Immature natural killer cell (primary cell): ENCODE data around the gene PKMYT1. TPM values are rescaled to one million over a fixed set of nuclear protein-coding genes. Genes with fewer than 3 reads are reported as not detected.
A peak's percentile ranks its signal among the peaks of the same experiment; 100 is the strongest.

ENCODE experiments used
- DNase-seq, 3 donors: peaks; one replicate each; pipeline ENCODE4 v3.0.0; 2022; ENCODE audit warnings: mixed read lengths in 1 of 3
- H3K27ac Mint-ChIP-seq, 6 donors: one replicate each; pipeline ENCODE4 v1.8.0; 2020; ENCODE audit warnings: mixed read lengths in 6 of 6, mild to moderate bottlenecking in 5 of 6, inconsistent platforms in 4 of 6, moderate library complexity in 3 of 6
- H3K27me3 Mint-ChIP-seq, 3 donors: one replicate each; pipeline ENCODE4 v1.8.0; 2020 to 2021; ENCODE audit warnings: low read depth in 3 of 3, mild to moderate bottlenecking in 3 of 3, mixed read lengths in 3 of 3, moderate library complexity in 3 of 3, inconsistent platforms in 1 of 3
- H3K36me3 Mint-ChIP-seq, 3 donors: one replicate each; pipeline ENCODE4 v1.8.0; 2020; ENCODE audit warnings: mixed read lengths in 3 of 3, inconsistent platforms in 2 of 3, mild to moderate bottlenecking in 2 of 3
- H3K4me1 Mint-ChIP-seq, 2 donors: one replicate each; pipeline ENCODE4 v1.8.0; 2020; ENCODE audit warnings: inconsistent platforms in 2 of 2, mild to moderate bottlenecking in 2 of 2, mixed read lengths in 2 of 2, moderate library complexity in 1 of 2
- H3K4me3 Mint-ChIP-seq, 5 donors: one replicate each; pipeline ENCODE4 v1.8.0; 2020; ENCODE audit warnings: mild to moderate bottlenecking in 5 of 5, mixed read lengths in 5 of 5, inconsistent platforms in 3 of 5, moderate library complexity in 3 of 5
- H3K9me3 Mint-ChIP-seq, 6 donors: one replicate each; pipeline ENCODE4 v1.8.0; 2020; ENCODE audit warnings: mild to moderate bottlenecking in 6 of 6, mixed read lengths in 6 of 6, inconsistent platforms in 4 of 6, moderate library complexity in 3 of 6
- polyA plus RNA-seq, 3 donors: library from polyadenylated mRNA; unstranded; fragments of 300-500 nt; fragmentation: Illumina TruSeq; gene quantifications; one replicate each; pipeline ENCODE4 v1.2.3, GENCODE V29; 2021

The PKMYT1 gene
- polyA plus RNA-seq, 3 donors from 2014 or later = 3.2 to 4.3 TPM; not detected in 1

DNA sequence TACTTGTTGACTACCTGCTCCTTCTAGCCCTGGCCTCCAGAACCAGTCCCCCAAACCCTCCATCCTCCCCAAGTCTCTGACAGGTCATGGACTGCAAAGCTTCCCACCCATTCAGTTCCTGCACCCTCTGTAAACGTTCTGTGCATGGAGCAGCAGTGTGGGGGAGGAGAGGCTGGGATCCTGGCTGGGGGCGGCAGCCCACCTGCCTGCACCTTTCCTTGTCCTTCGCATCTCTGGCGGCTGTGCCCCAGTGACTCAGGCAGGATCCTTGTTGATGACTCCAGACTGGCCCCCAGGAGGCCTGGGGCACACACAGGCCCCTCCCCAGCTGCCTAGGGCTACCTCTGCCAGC, 1.6 kb upstream of the PKMYT1 start:
- no peaks in the 10 kb centered on the region for H3K36me3 Mint-ChIP-seq
- peaks cover 2 to 6% (median 3%) of the 10 kb centered on the region in 3 donors for H3K27me3 Mint-ChIP-seq
- peak overlapping the region in 5 of 6 donors; percentile 29 to 85 (median 73) for H3K27ac Mint-ChIP-seq
- H3K4me3 Mint-ChIP-seq = peak overlapping the region; percentile 78 to 89 (median 83)
- H3K9me3 Mint-ChIP-seq = no peaks in the 10 kb centered on the region
- no peak for DNase-seq
- peaks cover 15 to 18% of the 10 kb centered on the region in 2 donors for H3K4me1 Mint-ChIP-seq

DNA sequence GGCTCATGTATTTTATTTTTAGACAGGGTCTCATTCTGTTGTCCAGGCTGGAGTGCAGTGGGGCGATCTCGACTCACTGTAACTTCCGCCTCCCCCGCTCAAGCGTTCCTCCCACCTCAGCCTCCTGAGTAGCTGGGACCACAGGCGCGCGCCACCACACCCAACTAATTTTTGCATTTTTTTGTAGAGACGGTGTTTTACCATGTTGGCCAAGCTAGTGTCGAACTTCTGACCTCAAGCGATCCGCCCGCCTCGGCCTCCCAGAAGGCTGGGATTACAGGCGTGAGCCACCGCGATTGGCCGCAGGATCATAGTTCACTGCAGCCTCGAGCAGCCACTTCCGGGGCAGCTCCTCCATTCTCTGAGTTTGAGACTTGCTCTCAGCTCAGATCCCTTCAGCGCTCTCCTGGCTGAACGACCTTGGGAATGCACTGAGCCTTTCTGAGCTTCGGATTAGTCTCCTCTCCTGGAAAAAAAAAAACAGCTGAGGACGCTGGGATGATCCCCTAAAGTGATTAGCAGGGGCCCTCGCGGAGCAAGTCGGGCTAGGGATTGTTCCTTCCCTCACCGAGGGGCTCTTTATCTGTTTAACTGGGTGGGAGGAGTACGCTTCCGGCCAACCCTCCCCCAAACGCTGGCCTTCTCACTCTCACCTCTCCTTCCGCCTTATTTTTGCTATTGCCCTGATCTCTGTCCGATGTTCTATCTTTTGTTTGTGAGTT, 1.1 kb upstream of the PKMYT1 start:
- Mint-ChIP-seq H3K27me3 (peaks cover 2 to 6% (median 3%) of the 10 kb centered on the region in 3 donors), H3K36me3 (no peaks in the 10 kb centered on the region), H3K4me1 (peaks cover 15 to 18% of the 10 kb centered on the region in 2 donors), H3K27ac (peak overlapping the region; percentile 56 to 85 (median 77)), H3K4me3 (peak overlapping the region; percentile 78 to 89 (median 83)), H3K9me3 (no peaks in the 10 kb centered on the region)
- no peak for DNase-seq

DNA sequence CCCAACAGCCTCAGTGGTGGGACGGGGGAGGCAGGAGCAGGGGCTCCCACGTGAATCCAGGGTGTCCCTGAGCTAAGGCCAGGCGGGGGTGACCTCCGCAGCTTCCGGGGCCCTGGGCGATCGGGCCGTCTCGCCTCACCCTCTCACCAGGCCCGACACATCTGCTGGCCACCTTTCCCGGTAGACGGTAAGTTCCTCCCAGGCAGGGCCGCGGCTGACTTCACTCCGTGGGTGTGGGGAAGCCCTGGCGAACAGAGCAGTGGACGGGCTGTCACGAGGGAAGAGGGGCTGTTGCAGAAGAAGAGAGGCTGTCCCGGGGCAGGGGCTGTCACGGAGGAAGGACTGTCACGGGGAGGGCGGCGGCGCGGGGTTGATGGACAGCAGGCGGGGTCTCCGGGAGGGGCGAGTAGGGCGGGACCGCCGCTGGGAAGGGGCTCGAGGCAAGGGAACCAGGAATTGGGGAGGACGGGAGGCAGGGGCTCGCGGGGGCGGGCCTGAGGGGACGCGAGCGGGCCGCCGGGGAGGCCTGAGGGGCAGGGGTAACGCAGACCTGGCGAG, 498 bp downstream of the PKMYT1 start:
- Mint-ChIP-seq H3K4me1 (peaks cover 15 to 18% of the 10 kb centered on the region in 2 donors), H3K4me3 (peak overlapping the region in 4 of 5 donors; percentile 38 to 58 (median 53)), H3K27ac (no peak overlapping the region), H3K27me3 (peaks cover 2 to 6% (median 3%) of the 10 kb centered on the region in 3 donors), H3K36me3 (no peaks in the 10 kb centered on the region), H3K9me3 (no peaks in the 10 kb centered on the region)
- DNase-seq = no peak

DNA sequence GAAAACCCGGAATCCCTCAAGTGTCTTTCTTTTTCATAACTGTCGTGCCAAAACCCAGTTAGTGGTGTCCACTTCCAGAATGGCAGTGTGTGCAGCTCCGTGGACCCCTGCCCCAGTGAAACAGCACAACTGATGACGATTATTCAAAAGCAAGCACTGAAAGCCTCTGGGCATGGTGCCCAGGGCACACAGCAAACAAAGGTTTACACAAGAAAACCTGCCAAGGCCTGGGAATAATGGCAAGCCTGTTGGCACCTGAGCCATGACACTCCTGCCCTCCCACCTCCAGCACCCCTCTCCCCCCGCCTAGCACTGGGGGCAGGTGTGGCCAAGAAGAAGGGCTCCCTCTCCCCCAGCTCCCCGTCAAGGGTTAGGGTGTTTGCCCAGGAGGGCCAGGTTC, 2.8 kb downstream of the PKMYT1 start:
- no peak for DNase-seq
- Mint-ChIP-seq H3K9me3 (no peaks in the 10 kb centered on the region), H3K4me3 (no peak overlapping the region), H3K4me1 (peaks cover 14% of the 10 kb centered on the region in 2 donors), H3K27me3 (peaks cover 1 to 6% (median 2%) of the 10 kb centered on the region in 3 donors), H3K36me3 (no peaks in the 10 kb centered on the region), H3K27ac (no peak overlapping the region)

DNA sequence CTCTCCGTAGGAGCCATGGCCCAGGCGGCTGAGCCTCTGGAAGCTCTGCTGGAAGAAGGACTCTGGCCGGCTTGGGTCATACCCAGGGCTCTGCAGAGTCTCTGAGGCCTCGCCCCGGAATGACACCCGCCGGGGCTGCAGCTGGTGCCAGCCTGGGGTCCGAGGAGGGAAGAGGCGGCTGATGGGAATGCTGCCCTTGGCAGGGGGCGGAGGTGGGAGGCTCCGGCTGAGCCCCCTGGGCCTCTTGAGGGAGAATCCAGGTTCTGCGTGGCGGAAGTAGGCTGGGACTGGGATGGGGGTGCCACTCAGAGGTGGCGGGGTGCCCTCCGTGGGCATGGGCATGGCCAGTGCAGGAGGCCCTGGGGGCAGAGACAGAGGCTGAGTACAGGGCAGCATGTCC, 3.6 kb downstream of the PKMYT1 start:
- Mint-ChIP-seq H3K9me3 (no peaks in the 10 kb centered on the region), H3K4me3 (no peak overlapping the region), H3K27ac (no peak overlapping the region), H3K4me1 (peaks cover 6 to 12% of the 10 kb centered on the region in 2 donors), H3K27me3 (peaks cover 1 to 4% (median 1%) of the 10 kb centered on the region in 3 donors), H3K36me3 (no peaks in the 10 kb centered on the region)
- DNase-seq = no peak

DNA sequence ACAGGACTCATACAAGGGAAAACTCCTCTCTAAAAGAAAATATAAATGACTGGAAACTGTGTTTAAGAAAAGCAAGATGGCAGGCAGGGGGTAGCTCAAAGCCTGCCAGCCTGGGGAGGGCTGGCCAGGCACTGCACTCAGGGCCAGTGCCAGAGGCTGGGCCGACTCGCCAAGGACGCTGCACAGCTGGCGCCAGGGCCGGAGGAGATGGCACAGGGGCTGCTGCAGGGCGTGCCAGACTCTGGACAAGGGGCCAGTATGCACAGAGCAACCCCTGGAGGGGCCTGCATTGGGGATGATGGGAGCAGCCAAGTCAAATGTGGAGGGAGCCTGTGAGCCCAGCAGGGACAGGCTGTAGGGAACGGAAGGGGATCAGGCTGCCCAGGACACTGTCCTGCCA, 4.0 kb downstream of the PKMYT1 start:
- no peak overlapping the region for H3K4me3 Mint-ChIP-seq
- peaks cover 0 to 3% (median 1%) of the 10 kb centered on the region in 3 donors for H3K27me3 Mint-ChIP-seq
- peaks cover 1 to 8% of the 10 kb centered on the region in 2 donors for H3K4me1 Mint-ChIP-seq
- no peak overlapping the region for H3K27ac Mint-ChIP-seq
- H3K36me3 Mint-ChIP-seq = no peaks in the 10 kb centered on the region
- H3K9me3 Mint-ChIP-seq = no peaks in the 10 kb centered on the region
- no peak for DNase-seq

DNA sequence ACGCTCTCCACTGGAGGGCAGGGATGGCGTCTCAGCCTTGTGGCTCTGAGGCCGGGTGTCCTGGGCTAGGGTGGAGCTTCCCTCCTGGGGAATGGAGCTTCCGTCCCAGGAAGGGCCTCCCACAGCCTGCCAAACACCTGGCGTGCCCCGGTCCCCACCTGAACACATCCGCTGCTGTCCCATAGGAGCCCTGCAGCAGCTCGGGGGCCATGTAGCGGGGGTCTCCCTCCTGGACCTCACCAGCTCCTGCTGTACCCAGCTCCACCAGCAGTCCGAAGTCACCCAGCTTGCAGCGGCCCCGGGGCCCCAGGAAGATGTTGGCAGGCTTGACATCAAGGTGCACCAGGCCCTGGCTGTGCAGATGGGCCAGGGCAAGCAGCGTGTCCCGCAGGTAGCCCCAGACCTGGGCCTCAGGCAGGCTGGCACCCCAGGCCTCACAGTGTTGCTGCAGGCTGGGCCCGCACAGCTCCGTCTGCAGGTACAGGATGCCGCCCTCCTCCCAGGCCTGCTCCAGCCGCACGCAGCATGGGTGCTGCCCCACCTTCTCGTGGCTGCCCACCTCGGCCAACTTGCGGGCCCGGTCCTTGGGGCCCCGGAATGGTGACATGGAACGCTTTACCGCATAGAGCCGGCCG, 5.0 kb downstream of the PKMYT1 start:
- DNase-seq = no peak
- H3K4me3 Mint-ChIP-seq = no peak overlapping the region
- no peak overlapping the region for H3K27ac Mint-ChIP-seq
- H3K27me3 Mint-ChIP-seq = peaks cover 0 to 1% (median 0%) of the 10 kb centered on the region in 3 donors
- peaks cover 0 to 10% of the 10 kb centered on the region in 2 donors for H3K4me1 Mint-ChIP-seq
- H3K36me3 Mint-ChIP-seq = no peaks in the 10 kb centered on the region
- H3K9me3 Mint-ChIP-seq = no peaks in the 10 kb centered on the region

DNA sequence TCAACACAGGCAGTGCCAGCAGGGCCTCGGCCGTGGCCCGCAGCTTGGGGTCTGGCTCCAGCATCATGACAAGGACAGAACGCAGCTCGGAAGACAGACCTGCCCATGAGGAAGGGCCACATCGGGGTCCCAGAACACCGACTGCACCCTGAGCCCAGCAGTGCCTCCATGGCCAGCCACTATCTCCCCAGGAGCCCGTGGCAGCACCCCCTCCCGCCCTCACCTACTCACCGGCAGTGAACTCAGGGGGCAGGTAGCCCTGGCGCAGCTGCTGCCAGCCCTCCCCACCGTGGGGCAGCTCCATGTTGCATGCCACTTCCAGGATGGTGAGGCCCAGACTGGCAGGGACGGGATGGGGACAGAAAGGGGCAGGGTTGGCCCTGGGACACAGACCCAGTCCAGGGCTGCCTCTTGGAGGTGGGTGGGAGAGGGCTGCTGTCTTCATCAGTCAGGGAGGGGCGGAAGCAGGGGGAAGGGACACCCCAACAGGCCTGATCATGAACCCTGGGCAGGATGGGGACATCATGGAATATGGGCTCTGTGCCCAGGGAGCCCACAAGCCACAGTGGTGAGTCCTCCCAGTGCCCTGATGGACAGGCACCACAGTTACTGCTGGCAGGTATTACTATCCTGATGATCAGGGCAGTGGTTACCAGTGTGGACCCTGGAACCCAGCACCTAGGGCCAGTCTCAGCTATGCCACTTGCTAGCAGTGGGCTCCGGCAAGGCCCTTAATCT, 5.8 kb downstream of the PKMYT1 start:
- Mint-ChIP-seq H3K4me1 (peaks cover 0 to 10% of the 10 kb centered on the region in 2 donors), H3K27me3 (peaks cover 0 to 1% (median 0%) of the 10 kb centered on the region in 3 donors), H3K36me3 (no peaks in the 10 kb centered on the region)

DNA sequence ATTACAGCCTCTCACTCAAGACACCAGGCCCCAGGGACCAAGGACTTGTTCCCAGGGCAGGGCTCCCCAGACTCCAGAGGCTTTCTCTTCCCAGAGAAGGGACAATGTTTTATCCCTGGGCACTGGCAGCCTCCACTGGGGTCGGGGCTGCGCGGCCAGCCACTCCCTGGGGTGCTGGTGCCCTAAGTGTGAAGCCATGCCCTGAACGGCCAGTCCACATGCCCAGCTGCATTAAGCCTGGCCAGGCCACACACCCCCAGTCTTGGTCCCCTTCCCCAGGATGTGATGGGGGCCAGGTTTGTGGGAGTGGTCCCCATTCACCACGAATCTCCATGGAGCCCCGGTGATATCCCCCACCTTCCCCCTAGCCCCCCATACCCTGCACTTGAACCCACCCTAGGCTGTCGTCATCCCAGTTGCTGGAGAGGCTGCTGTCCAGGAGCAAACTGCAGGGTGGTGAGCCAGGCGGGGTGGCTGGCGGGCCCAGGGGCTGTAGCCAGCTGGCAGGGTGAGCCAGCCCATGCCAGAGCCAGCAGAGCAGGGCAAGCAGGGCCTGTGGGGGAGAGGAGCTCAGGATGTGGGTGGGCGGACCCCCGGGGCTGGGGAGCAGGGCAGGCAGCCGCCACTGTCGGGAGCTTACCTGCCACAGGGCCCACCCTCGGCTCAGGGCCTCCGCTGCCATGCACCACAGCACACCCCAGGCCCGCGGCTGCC, 6.5 kb downstream of the PKMYT1 start:
- Mint-ChIP-seq H3K36me3 (no peaks in the 10 kb centered on the region), H3K27ac (no peak overlapping the region), H3K4me1 (peaks cover under 1 to 12% of the 10 kb centered on the region in 2 donors), H3K27me3 (peaks cover 0 to 1% (median 0%) of the 10 kb centered on the region in 3 donors), H3K9me3 (no peaks in the 10 kb centered on the region), H3K4me3 (no peak overlapping the region)
- DNase-seq = no peak

More for the DNA sequence above, 5.8 kb downstream of the PKMYT1 start:
- no peaks in the 10 kb centered on the region for H3K9me3 Mint-ChIP-seq
- DNase-seq = no peak
- no peak overlapping the region for H3K4me3 Mint-ChIP-seq
- H3K27ac Mint-ChIP-seq = no peak overlapping the region

DNA sequence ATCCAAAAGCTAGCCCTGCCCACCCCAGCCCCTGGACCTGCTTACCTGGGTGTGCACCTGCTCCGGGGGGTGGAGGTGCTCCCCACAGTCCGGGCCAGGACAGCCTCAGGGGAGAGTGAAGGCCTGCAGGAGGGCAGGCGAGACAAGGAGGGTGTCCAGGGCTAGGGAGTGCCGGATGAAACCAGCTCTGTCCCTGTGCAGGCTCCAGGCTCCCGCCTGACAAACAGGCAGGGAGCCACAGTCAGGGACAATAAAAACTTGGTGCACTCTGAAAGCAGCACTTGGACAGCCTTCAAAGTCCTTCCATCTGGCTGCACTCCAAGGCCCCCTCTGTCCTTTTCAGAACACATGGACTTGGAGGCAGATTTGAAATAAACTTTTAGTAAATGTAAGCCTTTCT, 7.2 kb downstream of the PKMYT1 start:
- Mint-ChIP-seq H3K9me3 (no peaks in the 10 kb centered on the region), H3K4me1 (peaks cover 7 to 18% of the 10 kb centered on the region in 2 donors), H3K27ac (no peak overlapping the region), H3K4me3 (no peak overlapping the region), H3K27me3 (peaks cover 4 to 6% (median 5%) of the 10 kb centered on the region in 3 donors), H3K36me3 (no peaks in the 10 kb centered on the region)
- DNase-seq = no peak

DNA sequence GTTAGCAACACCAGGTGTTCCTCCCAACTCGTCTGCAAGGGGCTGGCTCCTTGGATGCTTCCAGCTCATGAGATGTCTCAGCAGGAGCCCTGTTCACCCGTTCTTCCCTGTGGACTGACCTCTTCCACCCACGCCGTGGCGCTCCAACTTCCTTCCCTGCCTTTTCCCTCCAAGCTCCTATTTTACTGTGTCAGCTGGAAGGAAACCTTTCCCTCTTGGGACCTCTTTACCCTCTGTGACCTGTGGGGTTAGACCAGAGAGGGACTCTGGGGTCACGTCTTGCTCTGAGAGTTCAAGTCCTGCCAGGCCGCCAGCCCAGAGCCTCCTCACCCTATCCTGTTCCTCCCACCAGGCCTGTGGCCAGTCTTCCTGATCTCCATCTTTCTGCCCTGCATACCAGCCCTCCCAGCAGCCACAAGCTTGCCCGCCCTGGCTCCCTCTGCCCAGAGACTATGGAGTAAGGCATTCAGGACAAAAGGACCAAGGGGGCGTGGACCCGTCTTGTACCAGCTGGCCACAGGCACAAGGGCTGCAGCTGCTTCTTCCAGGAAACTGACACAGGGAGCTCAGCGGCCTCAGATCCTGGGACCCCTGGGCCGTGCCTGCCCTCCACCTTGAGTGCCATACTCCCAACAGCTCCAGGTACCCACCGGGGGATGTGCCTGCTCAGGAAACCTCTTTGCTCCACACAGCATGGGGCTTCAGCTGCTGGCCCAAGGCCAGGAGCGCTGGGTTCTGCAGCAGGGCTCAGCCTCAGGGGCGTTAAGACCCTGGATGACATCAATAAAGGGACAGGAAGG, 8.1 kb downstream of the PKMYT1 start:
- Mint-ChIP-seq H3K27me3 (peaks cover 5 to 6% (median 6%) of the 10 kb centered on the region in 3 donors), H3K27ac (no peak overlapping the region), H3K36me3 (no peaks in the 10 kb centered on the region), H3K4me3 (peak overlapping the region in 2 of 5 donors; percentile 21 to 26), H3K4me1 (peaks cover 9 to 18% of the 10 kb centered on the region in 2 donors), H3K9me3 (no peaks in the 10 kb centered on the region)
- no peak for DNase-seq

DNA sequence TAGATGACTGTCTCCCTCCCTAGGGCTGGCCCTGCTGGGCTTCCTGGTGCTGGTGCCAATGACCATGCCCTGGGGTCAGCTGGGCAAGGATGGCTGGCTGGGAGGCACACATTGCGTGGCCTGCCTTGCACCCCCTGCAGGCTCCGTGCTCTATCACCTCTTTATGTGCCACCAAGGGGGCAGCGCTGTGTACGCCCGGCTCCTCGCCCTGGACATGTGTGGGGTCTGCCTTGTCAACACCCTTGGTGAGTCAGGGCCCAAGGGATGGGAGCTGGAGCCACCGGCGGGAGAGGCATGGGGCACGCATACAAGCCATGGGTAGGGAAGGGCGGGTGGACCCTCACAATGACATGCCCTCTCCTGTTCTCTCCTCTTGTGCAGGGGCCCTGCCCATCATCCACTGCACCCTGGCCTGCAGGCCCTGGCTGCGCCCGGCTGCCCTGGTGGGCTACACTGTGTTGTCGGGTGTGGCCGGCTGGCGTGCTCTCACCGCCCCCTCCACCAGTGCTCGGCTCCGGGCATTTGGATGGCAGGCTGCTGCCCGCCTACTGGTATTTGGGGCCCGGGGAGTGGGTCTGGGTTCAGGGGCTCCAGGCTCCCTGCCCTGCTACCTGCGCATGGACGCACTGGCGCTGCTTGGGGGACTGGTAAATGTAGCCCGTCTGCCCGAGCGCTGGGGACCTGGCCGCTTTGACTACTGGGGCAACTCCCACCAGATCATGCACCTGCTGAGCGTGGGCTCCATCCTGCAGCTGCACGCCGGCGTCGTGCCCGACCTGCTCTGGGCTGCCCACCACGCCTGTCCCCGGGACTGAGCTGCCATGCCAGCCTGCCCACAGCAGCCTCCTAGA, 8.9 kb downstream of the PKMYT1 start:
- Mint-ChIP-seq H3K27me3 (peaks cover 5 to 6% (median 6%) of the 10 kb centered on the region in 3 donors), H3K36me3 (no peaks in the 10 kb centered on the region), H3K27ac (no peak overlapping the region), H3K4me1 (peaks cover 9 to 18% of the 10 kb centered on the region in 2 donors), H3K9me3 (no peaks in the 10 kb centered on the region), H3K4me3 (peak overlapping the region; percentile 40 to 55 (median 49))
- no peak for DNase-seq
